Loucy (cell line): ENCODE measurements around the gene ACP7.
"Not testable (repeated sequence)": the region's sequence is repeated elsewhere in the genome, so short reads cannot be mapped to it uniquely, and the experiment has no call there.

Experiments used
- EZH2phosphoT487 ChIP-seq: fragments of 200-600 bp; IDR thresholded peaks from 2 replicates; pipeline ENCODE4 v1.6.1; 2018; ENCODE audit warnings: antibody characterized with exemption, mild to moderate bottlenecking, moderate library complexity, borderline replicate concordance
- TF ChIP-seq, protein P1 (sequence below): fragments of 200-600 bp; sonication (generic); conservative IDR thresholded peaks from 2 replicates; pipeline ENCODE4 v1.5.1; 2014; ENCODE audit warnings: mild to moderate bottlenecking, antibody characterized with exemption, low read length

DNA sequence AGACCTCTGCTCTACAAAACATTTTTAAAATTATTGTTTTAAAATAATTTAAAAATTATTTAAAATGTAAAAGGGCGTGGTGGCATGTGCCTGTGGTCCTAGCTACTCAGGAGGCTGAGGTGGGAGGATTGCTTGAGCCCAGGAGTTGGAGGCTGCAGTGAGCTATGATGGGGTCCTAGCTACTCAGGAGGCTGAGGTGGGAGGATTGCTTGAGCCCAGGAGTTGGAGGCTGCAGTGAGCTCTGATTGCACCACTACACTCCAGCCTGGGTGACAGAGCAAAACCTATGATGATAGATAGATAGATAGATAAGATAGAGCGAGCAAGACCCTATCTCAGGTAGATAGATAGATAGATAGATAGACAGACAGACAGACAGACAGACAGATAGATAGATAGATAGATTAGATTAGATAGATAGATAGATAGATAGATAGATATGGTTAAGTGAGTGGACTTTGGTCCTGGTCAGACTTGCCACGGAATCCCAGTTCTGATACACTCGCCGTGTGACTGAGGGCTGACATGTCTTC is 59.7 kb downstream of the ACP7 start:
- TF ChIP-seq, protein P1, sequence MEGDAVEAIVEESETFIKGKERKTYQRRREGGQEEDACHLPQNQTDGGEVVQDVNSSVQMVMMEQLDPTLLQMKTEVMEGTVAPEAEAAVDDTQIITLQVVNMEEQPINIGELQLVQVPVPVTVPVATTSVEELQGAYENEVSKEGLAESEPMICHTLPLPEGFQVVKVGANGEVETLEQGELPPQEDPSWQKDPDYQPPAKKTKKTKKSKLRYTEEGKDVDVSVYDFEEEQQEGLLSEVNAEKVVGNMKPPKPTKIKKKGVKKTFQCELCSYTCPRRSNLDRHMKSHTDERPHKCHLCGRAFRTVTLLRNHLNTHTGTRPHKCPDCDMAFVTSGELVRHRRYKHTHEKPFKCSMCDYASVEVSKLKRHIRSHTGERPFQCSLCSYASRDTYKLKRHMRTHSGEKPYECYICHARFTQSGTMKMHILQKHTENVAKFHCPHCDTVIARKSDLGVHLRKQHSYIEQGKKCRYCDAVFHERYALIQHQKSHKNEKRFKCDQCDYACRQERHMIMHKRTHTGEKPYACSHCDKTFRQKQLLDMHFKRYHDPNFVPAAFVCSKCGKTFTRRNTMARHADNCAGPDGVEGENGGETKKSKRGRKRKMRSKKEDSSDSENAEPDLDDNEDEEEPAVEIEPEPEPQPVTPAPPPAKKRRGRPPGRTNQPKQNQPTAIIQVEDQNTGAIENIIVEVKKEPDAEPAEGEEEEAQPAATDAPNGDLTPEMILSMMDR = not testable (repeated sequence)
- not testable (repeated sequence) for TF ChIP-seq EZH2phosphoT487
